HepG2 (cell line): ENCODE data around the gene PLEKHH1.
"Not testable (repeated sequence)": the region's sequence is repeated elsewhere in the genome, so short reads cannot be mapped to it uniquely, and the experiment has no call there.

Source experiments
- CTCF ChIP-seq: sonication (generic); formaldehyde crosslinking; IDR thresholded peaks from 2 replicates; pipeline ENCODE4 v1.5.0; 2020; ENCODE audit warnings: mild to moderate bottlenecking, missing genetic modification reagents, moderate library complexity
- ELK4 ChIP-seq: sonication (generic); formaldehyde crosslinking; IDR thresholded peaks from 2 replicates; pipeline ENCODE4 v1.9.0; 2021; ENCODE audit warnings: missing genetic modification reagents, borderline replicate concordance
- FOXK2 ChIP-seq: fragments of 450-650 bp; IDR thresholded peaks from 2 replicates; pipeline ENCODE4 v1.6.1; 2016
- LBX2 ChIP-seq: sonication (generic); formaldehyde crosslinking; IDR thresholded peaks from 2 replicates; pipeline ENCODE4 v1.5.0; 2020; ENCODE audit warnings: missing genetic modification reagents, mild to moderate bottlenecking, borderline replicate concordance
- PAX8 ChIP-seq: sonication (generic); formaldehyde crosslinking; IDR thresholded peaks from 2 replicates; pipeline ENCODE4 v1.8.0; 2022; ENCODE audit warnings: mild to moderate bottlenecking, missing genetic modification reagents, borderline replicate concordance
- RFXAP ChIP-seq: sonication (generic); formaldehyde crosslinking; IDR thresholded peaks from 2 replicates; pipeline ENCODE4 v1.4.0; 2020; ENCODE audit warnings: missing genetic modification reagents, borderline replicate concordance
- RXRA ChIP-seq: sonication (generic); formaldehyde crosslinking; IDR thresholded peaks from 2 replicates; pipeline ENCODE4 v1.5.1; 2020; ENCODE audit warnings: missing genetic modification reagents
- SIN3A ChIP-seq: IDR thresholded peaks from 2 replicates; pipeline ENCODE4 v1.6.1; 2011; ENCODE audit warnings: low read depth, mild to moderate bottlenecking, control low read depth, low read length, borderline replicate concordance
- SRF ChIP-seq: IDR thresholded peaks from 2 replicates; pipeline ENCODE4 v1.6.1; 2011; ENCODE audit warnings: mild to moderate bottlenecking, low read depth, low read length, moderate library complexity
- USF2 ChIP-seq, 2 experiments: sonication (generic) in 1 of 2; formaldehyde crosslinking in 1 of 2; IDR thresholded peaks; 2 replicates each; pipeline versions ENCODE4 v1.5.1 to v1.6.1; 2011 to 2020; ENCODE audit warnings: borderline replicate concordance in 1 of 2, low read depth in 1 of 2, low read length in 1 of 2, mild to moderate bottlenecking in 1 of 2, missing genetic modification reagents in 1 of 2, moderate library complexity in 1 of 2
- ZBTB1 ChIP-seq: sonication (generic); formaldehyde crosslinking; IDR thresholded peaks from 2 replicates; pipeline ENCODE4 v1.4.0; 2020; ENCODE audit warnings: missing genetic modification reagents, borderline replicate concordance
- ZNF207 ChIP-seq: fragments of 450-650 bp; IDR thresholded peaks from 2 replicates; pipeline ENCODE4 v1.6.1; 2016; ENCODE audit warnings: antibody characterized with exemption, borderline replicate concordance
- ZNF639 ChIP-seq: conservative IDR thresholded peaks from 2 replicates; pipeline ENCODE4 v1.6.1; 2018; ENCODE audit warnings: missing genetic modification reagents

- TF ChIP-seq LBX2 (CRISPR knock-in tag); ZNF207; FOXK2; ELK4 (CRISPR knock-in tag); SIN3A; CTCF (CRISPR knock-in tag); RXRA (CRISPR knock-in tag); RFXAP (CRISPR knock-in tag); USF2 (IDR thresholded peaks at IDR 0.05; ENCODE audit: low read depth, low read length); USF2 (CRISPR knock-in tag; IDR thresholded peaks at IDR 0.05; ENCODE audit: borderline replicate concordance); ZBTB1 (CRISPR knock-in tag); SRF; ZNF639 (CRISPR knock-in tag); PAX8 (CRISPR knock-in tag): not testable (repeated sequence)
Measured at GRCh38 chr14:67593650-67594049, 60.6 kb downstream of the PLEKHH1 start.
